HL-60 (cell line): Measurements from ENCODE around the gene CNMD.

Experiments
- POLR2AphosphoS5 ChIP-seq: IDR thresholded peaks from 2 replicates; pipeline ENCODE4 v1.6.1; 2012; ENCODE audit warnings: low read depth
- SPI1 ChIP-seq: IDR thresholded peaks from 2 replicates; pipeline ENCODE4 v1.6.1; 2012; ENCODE audit warnings: low read depth, mild to moderate bottlenecking, borderline replicate concordance
- TF ChIP-seq, protein P1 (sequence below): IDR thresholded peaks from one replicate; pipeline ENCODE4 v1.5.1; 2011; ENCODE audit warnings: low read length, control low read depth, inconsistent platforms; ENCODE audit not compliant: insufficient read depth

GRCh38 chr13:52686376-52686775 lies 53.2 kb downstream of the CNMD start:
- TF ChIP-seq, protein P1, sequence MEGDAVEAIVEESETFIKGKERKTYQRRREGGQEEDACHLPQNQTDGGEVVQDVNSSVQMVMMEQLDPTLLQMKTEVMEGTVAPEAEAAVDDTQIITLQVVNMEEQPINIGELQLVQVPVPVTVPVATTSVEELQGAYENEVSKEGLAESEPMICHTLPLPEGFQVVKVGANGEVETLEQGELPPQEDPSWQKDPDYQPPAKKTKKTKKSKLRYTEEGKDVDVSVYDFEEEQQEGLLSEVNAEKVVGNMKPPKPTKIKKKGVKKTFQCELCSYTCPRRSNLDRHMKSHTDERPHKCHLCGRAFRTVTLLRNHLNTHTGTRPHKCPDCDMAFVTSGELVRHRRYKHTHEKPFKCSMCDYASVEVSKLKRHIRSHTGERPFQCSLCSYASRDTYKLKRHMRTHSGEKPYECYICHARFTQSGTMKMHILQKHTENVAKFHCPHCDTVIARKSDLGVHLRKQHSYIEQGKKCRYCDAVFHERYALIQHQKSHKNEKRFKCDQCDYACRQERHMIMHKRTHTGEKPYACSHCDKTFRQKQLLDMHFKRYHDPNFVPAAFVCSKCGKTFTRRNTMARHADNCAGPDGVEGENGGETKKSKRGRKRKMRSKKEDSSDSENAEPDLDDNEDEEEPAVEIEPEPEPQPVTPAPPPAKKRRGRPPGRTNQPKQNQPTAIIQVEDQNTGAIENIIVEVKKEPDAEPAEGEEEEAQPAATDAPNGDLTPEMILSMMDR, result no peak
- TF ChIP-seq POLR2AphosphoS5 (no peak), SPI1 (no peak)
